GM20000 (cell line): ENCODE data around the gene LRRC8A.

Source experiments
- DNase-seq: peaks from one replicate; pipeline ENCODE4 v3.0.0; 2012; ENCODE audit warnings: low spot score
- TF ChIP-seq, protein P1 (sequence below): IDR thresholded peaks from 2 replicates; pipeline ENCODE4 v1.5.1; 2012; ENCODE audit warnings: mild to moderate bottlenecking, control low read depth; ENCODE audit errors: extremely low read depth, missing control alignments

Gene LRRC8A

DNA sequence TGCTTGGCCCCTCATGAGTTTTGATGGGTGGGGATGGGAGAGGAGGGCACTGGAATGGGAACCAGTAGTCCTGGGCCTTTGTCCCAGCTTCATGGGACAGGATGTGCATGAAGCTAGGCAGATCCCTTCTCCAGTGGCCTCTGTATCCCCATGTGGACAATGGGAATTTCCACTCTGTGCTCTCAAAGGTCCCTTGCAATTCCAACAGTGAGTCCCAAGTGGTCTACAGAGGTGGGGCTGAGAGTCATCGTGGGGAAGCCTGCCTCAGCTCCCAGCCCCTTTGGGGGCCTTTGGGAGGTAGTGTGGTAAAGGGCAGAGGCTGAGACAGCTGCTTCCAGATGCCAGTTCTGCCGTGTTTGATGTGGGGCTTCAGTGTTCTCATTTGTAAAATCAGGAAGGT lies 37.0 kb downstream of the LRRC8A start:
- TF ChIP-seq, protein P1, sequence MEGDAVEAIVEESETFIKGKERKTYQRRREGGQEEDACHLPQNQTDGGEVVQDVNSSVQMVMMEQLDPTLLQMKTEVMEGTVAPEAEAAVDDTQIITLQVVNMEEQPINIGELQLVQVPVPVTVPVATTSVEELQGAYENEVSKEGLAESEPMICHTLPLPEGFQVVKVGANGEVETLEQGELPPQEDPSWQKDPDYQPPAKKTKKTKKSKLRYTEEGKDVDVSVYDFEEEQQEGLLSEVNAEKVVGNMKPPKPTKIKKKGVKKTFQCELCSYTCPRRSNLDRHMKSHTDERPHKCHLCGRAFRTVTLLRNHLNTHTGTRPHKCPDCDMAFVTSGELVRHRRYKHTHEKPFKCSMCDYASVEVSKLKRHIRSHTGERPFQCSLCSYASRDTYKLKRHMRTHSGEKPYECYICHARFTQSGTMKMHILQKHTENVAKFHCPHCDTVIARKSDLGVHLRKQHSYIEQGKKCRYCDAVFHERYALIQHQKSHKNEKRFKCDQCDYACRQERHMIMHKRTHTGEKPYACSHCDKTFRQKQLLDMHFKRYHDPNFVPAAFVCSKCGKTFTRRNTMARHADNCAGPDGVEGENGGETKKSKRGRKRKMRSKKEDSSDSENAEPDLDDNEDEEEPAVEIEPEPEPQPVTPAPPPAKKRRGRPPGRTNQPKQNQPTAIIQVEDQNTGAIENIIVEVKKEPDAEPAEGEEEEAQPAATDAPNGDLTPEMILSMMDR: no peak
- DNase-seq: no peak

GRCh38 chr9:128919402-128920089 lies 37.6 kb downstream of the LRRC8A start:
- TF ChIP-seq, protein P1: no peak
- DNase-seq: no peak

GRCh38 chr9:128920381-128921058 lies 38.6 kb downstream of the LRRC8A start, which contains the start of gene PHYHD1:
Gene PHYHD1, plus strand, starts transcription at chr9:128920982. Its CDS starts 1,342 bp downstream, at chr9:128922324.
- TF ChIP-seq, protein P1: no peak
- no peak for DNase-seq

DNA sequence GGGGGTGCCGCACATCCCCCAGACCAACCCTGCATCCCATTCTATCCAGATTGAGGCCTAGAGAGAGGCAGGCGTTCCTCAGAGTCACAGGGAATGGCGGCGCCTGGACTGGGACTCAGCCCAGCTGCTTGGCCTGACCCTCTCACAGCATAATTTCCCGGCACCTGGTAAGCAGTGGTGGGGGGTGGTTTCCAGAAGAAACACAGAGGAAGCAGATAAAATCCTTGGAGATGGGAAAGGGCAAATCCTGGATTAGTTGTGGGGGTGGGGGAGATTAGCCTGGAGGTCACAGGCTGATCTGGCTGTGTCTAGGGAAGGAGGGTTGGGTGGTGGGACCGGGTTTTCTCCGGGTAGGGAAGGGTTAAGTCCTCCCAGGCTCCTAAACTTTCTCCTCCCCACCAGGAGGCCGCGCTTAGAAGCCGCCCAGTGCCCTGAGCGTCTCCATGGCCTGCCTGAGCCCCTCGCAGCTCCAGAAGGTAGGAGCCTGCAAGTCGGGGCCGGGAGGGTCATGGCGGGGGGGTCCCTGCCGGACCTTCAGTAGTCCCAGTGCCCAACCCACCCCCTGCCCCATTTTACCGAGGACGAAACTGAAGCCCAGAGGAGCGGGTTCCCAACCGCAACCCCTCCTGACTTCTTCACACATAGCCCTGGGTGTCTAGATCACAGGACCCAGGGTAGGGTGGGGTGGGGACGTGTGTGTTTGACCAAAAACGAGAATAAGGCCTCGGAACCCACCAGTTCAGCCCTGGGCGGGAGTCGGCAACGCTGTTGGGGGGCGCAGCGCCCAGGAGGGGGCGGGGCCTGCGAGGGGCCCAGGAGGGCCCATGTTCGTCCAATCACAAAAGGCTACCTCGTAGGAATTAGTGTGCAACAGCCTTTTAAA lies 40.2 kb downstream of the LRRC8A start:
- DNase-seq: no peak
- TF ChIP-seq, protein P1: no peak

- no peak for DNase-seq
- TF ChIP-seq, protein P1: no peak
Measured at GRCh38 chr9:128923493-128923883, 41.6 kb downstream of the LRRC8A start.

- peak; percentile 78 for DNase-seq
- TF ChIP-seq, protein P1: peak; percentile 93
Measured at GRCh38 chr9:128927731-128928411, 45.9 kb downstream of the LRRC8A start.
